Measurements from ENCODE around the gene ZNF654. TPM values are rescaled to one million over a fixed set of nuclear protein-coding genes. Genes with fewer than 3 reads are reported as not detected.
"Not testable (repeated sequence)": the region's sequence is repeated elsewhere in the genome, so short reads cannot be mapped to it uniquely, and the experiment has no call there.

The ZNF654 gene
- total RNA-seq, 1 donor from 2014 or later = 20.4 TPM

- DNase-seq = peak; percentile 26
Observed at GRCh38 chr3:88061746-88062145, 2.7 kb downstream of the ZNF654 start.

GRCh38 chr3:88075072-88075471, 16.0 kb downstream of the ZNF654 start:
- no peak for DNase-seq

- no peak for DNase-seq
Observed at GRCh38 chr3:88075497-88075896, 16.4 kb downstream of the ZNF654 start.

- no peak for DNase-seq
Observed at GRCh38 chr3:88076712-88077111, 17.7 kb downstream of the ZNF654 start.

GRCh38 chr3:88078932-88079331, 19.9 kb downstream of the ZNF654 start:
- DNase-seq = no peak

- no peak for DNase-seq
Observed at GRCh38 chr3:88082854-88083253, 23.8 kb downstream of the ZNF654 start.

GRCh38 chr3:88084097-88084501, 25.0 kb downstream of the ZNF654 start:
- DNase-seq = no peak

- DNase-seq = no peak
Observed at GRCh38 chr3:88090681-88091080, 31.6 kb downstream of the ZNF654 start.

GRCh38 chr3:88092270-88092669, 33.2 kb downstream of the ZNF654 start:
- no peak for DNase-seq

GRCh38 chr3:88093266-88093665, 34.2 kb downstream of the ZNF654 start:
- no peak for DNase-seq

GRCh38 chr3:88101142-88101541, 42.1 kb downstream of the ZNF654 start:
- no peak for DNase-seq

- DNase-seq = peak; percentile 32
Observed at GRCh38 chr3:88105325-88105724, 46.3 kb downstream of the ZNF654 start.

GRCh38 chr3:88112289-88112688, 53.2 kb downstream of the ZNF654 start:
- no peak for DNase-seq

GRCh38 chr3:88113311-88114162, 54.5 kb downstream of the ZNF654 start:
- peak; percentile 86 for DNase-seq

- DNase-seq = no peak
Observed at GRCh38 chr3:88114878-88115549, 56.0 kb downstream of the ZNF654 start.

GRCh38 chr3:88117683-88118082, 58.6 kb downstream of the ZNF654 start:
- DNase-seq = no peak

- DNase-seq = not testable (repeated sequence)
Observed at GRCh38 chr3:88118603-88119002, 59.5 kb downstream of the ZNF654 start.

- DNase-seq = no peak
Observed at GRCh38 chr3:88123526-88123925, 64.5 kb downstream of the ZNF654 start.

- DNase-seq = no peak
Observed at GRCh38 chr3:88131695-88132094, 72.6 kb downstream of the ZNF654 start.

GRCh38 chr3:88132894-88133293, 73.8 kb downstream of the ZNF654 start:
- no peak for DNase-seq

GRCh38 chr3:88133711-88134263, 74.7 kb downstream of the ZNF654 start:
- DNase-seq = no peak

GRCh38 chr3:88137836-88138235, 78.8 kb downstream of the ZNF654 start:
- no peak for DNase-seq

- DNase-seq = no peak
Observed at GRCh38 chr3:88141458-88142083, 82.5 kb downstream of the ZNF654 start.

All from dermis blood vessel endothelial cell (primary cell).